Fibroblast of lung (primary cell): ENCODE results near the gene KLHL21. TPM values are rescaled to one million over a fixed set of nuclear protein-coding genes. Genes with fewer than 3 reads are reported as not detected.

Experiments
- DNase-seq, 2 donors: peaks; one replicate each; pipeline versions ENCODE4 v3.0.0 to v3.0.0-alpha.2; 2010; ENCODE audit warnings: low read depth in 2 of 2
- H2AFZ ChIP-seq: 2 replicates; pipeline ENCODE4 v1.5.1; 2012; ENCODE audit warnings: low read length, control low read depth, inconsistent platforms
- H3K27ac ChIP-seq: 2 replicates; pipeline ENCODE4 v1.5.1; 2011; ENCODE audit warnings: low read length, control low read depth; ENCODE audit not compliant: insufficient read depth
- H3K27me3 ChIP-seq: 2 replicates; pipeline ENCODE4 v1.5.1; 2011; ENCODE audit warnings: mild to moderate bottlenecking, low read length; ENCODE audit not compliant: control insufficient read depth, insufficient read depth
- H3K36me3 ChIP-seq: 2 replicates; pipeline ENCODE4 v1.5.1; 2011; ENCODE audit warnings: low read length; ENCODE audit not compliant: control insufficient read depth, insufficient read depth
- H3K4me1 ChIP-seq: 2 replicates; pipeline ENCODE4 v1.5.1; 2011; ENCODE audit warnings: low read length; ENCODE audit not compliant: control insufficient read depth, insufficient read depth; ENCODE audit errors: extremely low read depth
- H3K4me2 ChIP-seq: 2 replicates; pipeline ENCODE4 v1.5.1; 2011; ENCODE audit warnings: low read length, control low read depth; ENCODE audit not compliant: insufficient read depth; ENCODE audit errors: extremely low read depth
- H3K4me3 ChIP-seq, 4 experiments: fragments of 200-600 bp in 1 of 4; sonication (generic) in 1 of 4; replicated peaks in 1 of 4; 2 replicates each; pipeline ENCODE4 v1.5.1; 2011 to 2016; ENCODE audit warnings: low read length in 4 of 4, low read depth in 3 of 4, mild to moderate bottlenecking in 3 of 4, control low read depth in 2 of 4, inconsistent platforms in 1 of 4, mixed read lengths in 1 of 4; ENCODE audit not compliant: insufficient read depth in 1 of 4; ENCODE audit errors: control extremely low read depth in 1 of 4
- H3K79me2 ChIP-seq: 2 replicates; pipeline ENCODE4 v1.5.1; 2012; ENCODE audit warnings: mild to moderate bottlenecking, low read length, inconsistent platforms; ENCODE audit not compliant: control insufficient read depth, insufficient read depth
- H3K9ac ChIP-seq: 2 replicates; pipeline ENCODE4 v1.5.1; 2011; ENCODE audit warnings: mild to moderate bottlenecking, low read length, control low read depth; ENCODE audit not compliant: insufficient read depth
- H3K9me3 ChIP-seq: 2 replicates; pipeline ENCODE4 v1.5.1; 2012; ENCODE audit warnings: low read depth, low read length; ENCODE audit not compliant: control insufficient read depth, insufficient read depth
- H4K20me1 ChIP-seq: 2 replicates; pipeline ENCODE4 v1.5.1; 2011; ENCODE audit warnings: low read length; ENCODE audit not compliant: control insufficient read depth, insufficient read depth; ENCODE audit errors: extremely low read depth
- CTCF ChIP-seq, 2 donors: IDR thresholded peaks in 1 of 2; conservative IDR thresholded peaks in 1 of 2; 1 replicate in 1 of 2; 2 replicates in 1 of 2; pipeline ENCODE4 v1.5.1; 2011 to 2012; ENCODE audit warnings: low read length in 2 of 2, control low read depth in 1 of 2, inconsistent platforms in 1 of 2, low read depth in 1 of 2, mild to moderate bottlenecking in 1 of 2
- EZH2 ChIP-seq: IDR thresholded peaks from 2 replicates; pipeline ENCODE4 v1.5.1; 2012; ENCODE audit warnings: low read length, control low read depth, mild to moderate bottlenecking; ENCODE audit errors: missing control alignments
- polyA plus RNA-seq, 2 donors: library from polyadenylated mRNA; depleted of rRNA in 1 of 2; stranded (reverse) in 1 of 2; unstranded in 1 of 2; fragments of >200 nt; gene quantifications; 2 replicates each; pipeline ENCODE4 v1.2.1, GENCODE V29; 2011 to 2012; ENCODE audit warnings: missing spikeins in 1 of 2
- total RNA-seq: library from RNA; depleted of rRNA; stranded (reverse); fragments of >200 nt; gene quantifications from 2 replicates; pipeline ENCODE4 v1.2.1, GENCODE V29; 2014

The KLHL21 gene
- total and polyA plus RNA-seq, 2 donors (not counting 1 experiment from before 2014, with no cell fraction given), result 11.7 to 44.9 TPM

- no peaks in the 10 kb centered on the region for H3K36me3 ChIP-seq
- TF ChIP-seq CTCF (conservative IDR thresholded peaks at IDR 0.05 in 1 of 2, IDR thresholded peaks at IDR 0.05 in 1 of 2; ENCODE audit: low read depth in 1 of 2, low read length in 2 of 2), result no peak
- TF ChIP-seq EZH2, result no peak
- H3K27me3 ChIP-seq, result no peaks in the 10 kb centered on the region
- H3K4me3 ChIP-seq, result peak within 1 kb of the TSS; percentile 69 to 97 (median 82)
- peak within 1 kb of the TSS; percentile 95 for H2AFZ ChIP-seq
- H4K20me1 ChIP-seq, result no peaks in the 10 kb centered on the region
- peaks cover 38% of the 10 kb centered on the region for H3K79me2 ChIP-seq
- no peaks in the 10 kb centered on the region for H3K9me3 ChIP-seq
- peak within 1 kb of the TSS; percentile 78 for H3K27ac ChIP-seq
- DNase-seq, result peak; percentile 98 to 99
- peak within 1 kb of the TSS; percentile 84 for H3K4me2 ChIP-seq
- H3K4me1 ChIP-seq, result peaks cover 3% of the 10 kb centered on the region
- H3K9ac ChIP-seq, result peak within 1 kb of the TSS; percentile 76
Measured at GRCh38 chr1:6613361-6614018, 10.8 kb upstream of the KLHL21 start, which contains the start of gene PHF13. Gene PHF13 (plus strand): TSS chr1:6613731. CDS start chr1:6614067, 336 bp downstream.

GRCh38 chr1:6612641-6613360, 10.1 kb upstream of the KLHL21 start:
- Histone ChIP-seq H3K27ac (peak overlapping the region; percentile 78), H3K79me2 (peaks cover 32% of the 10 kb centered on the region), H3K4me1 (peaks cover 3% of the 10 kb centered on the region), H3K9me3 (no peaks in the 10 kb centered on the region), H3K9ac (peak overlapping the region; percentile 69), H2AFZ (peak overlapping the region; percentile 95), H4K20me1 (no peaks in the 10 kb centered on the region), H3K36me3 (no peaks in the 10 kb centered on the region), H3K4me2 (peak overlapping the region; percentile 84), H3K27me3 (no peaks in the 10 kb centered on the region), H3K4me3 (peak overlapping the region; percentile 69 to 97 (median 82))
- no peak for TF ChIP-seq EZH2
- TF ChIP-seq CTCF (conservative IDR thresholded peaks at IDR 0.05 in 1 of 2, IDR thresholded peaks at IDR 0.05 in 1 of 2; ENCODE audit: low read depth in 1 of 2, low read length in 2 of 2), result no peak
- peak; percentile 31 to 49 for DNase-seq

- peak; percentile 83 to 92 for DNase-seq
- no peaks in the 10 kb centered on the region for H3K27me3 ChIP-seq
- peak overlapping the region; percentile 89 for H3K9ac ChIP-seq
- H2AFZ ChIP-seq, result peak overlapping the region; percentile 59
- H3K9me3 ChIP-seq, result no peaks in the 10 kb centered on the region
- H3K4me2 ChIP-seq, result peak overlapping the region; percentile 90
- peaks cover 33% of the 10 kb centered on the region for H3K79me2 ChIP-seq
- H3K27ac ChIP-seq, result peak overlapping the region; percentile 97
- peaks cover 5% of the 10 kb centered on the region for H3K36me3 ChIP-seq
- peak overlapping the region; percentile 52 to 99 (median 60) for H3K4me3 ChIP-seq
- peaks cover 11% of the 10 kb centered on the region for H3K4me1 ChIP-seq
- no peak for TF ChIP-seq CTCF (conservative IDR thresholded peaks at IDR 0.05 in 1 of 2, IDR thresholded peaks at IDR 0.05 in 1 of 2; ENCODE audit: low read depth in 1 of 2, low read length in 2 of 2)
- no peak for TF ChIP-seq EZH2
- no peaks in the 10 kb centered on the region for H4K20me1 ChIP-seq
Measured at GRCh38 chr1:6603915-6604558, 1.4 kb upstream of the KLHL21 start.
